HCT116 (cell line): ENCODE results near the gene APBA2. TPM values are rescaled to one million over a fixed set of nuclear protein-coding genes. Genes with fewer than 3 reads are reported as not detected.

Source experiments
- ATAC-seq: fragments of 200-7000 bp; cut with Tn5 transposase; 2 replicates; pipeline ENCODE4 v1.9.1; 2020; ENCODE audit warnings: mild to moderate bottlenecking, moderate library complexity
- BruUV-seq: library from RNA; stranded (reverse); fragments of 400-500 nt; replicated peaks from 2 replicates; lab custom pipeline; 2021; lab: Mats Ljungman, UMichigan
- CTCF ChIA-PET: fragments of 300-600 bp; sonication (Branson Sonifier 250); formaldehyde crosslinking; loops from one replicate; lab custom pipeline; 2021; ENCODE audit warnings: antibody characterized with exemption; lab: Charles Lee
- POLR2A ChIA-PET: fragments of 300-600, 350-600 bp; sonication (Branson Sonifier 250); formaldehyde crosslinking; loops from one replicate; lab custom pipeline; 2021; ENCODE audit warnings: antibody characterized with exemption; lab: Charles Lee
- RAD21 ChIA-PET, 2 experiments: fragments of 300-600 bp; sonication (Branson Sonifier 250); formaldehyde crosslinking; loops; one replicate each; lab custom pipeline; 2023; ENCODE audit warnings: low total read pairs in 2 of 2; ENCODE audit not compliant: uncharacterized antibody in 2 of 2, unreplicated experiment in 2 of 2, low non-redundant PET in 1 of 2; lab: Charles Lee
- DNase-seq: peaks from one replicate; pipeline ENCODE4 v3.0.0-alpha.2; 2010; ENCODE audit warnings: low read depth, low spot score
- H2AFZ ChIP-seq: fragments of 200-600 bp; shearing (Covaris generic), sonication (generic); 2 replicates; pipeline ENCODE4 v1.6.1; 2017; ENCODE audit warnings: low read depth, mixed run types, mixed read lengths, antibody characterized with exemption, low read length; ENCODE audit not compliant: poor library complexity, severe bottlenecking
- H3K27ac ChIP-seq: 2 replicates; pipeline ENCODE4 v1.5.1; 2012; ENCODE audit warnings: low read depth, low read length
- H3K27me3 ChIP-seq: fragments of 200-600 bp; sonication (generic); 2 replicates; pipeline ENCODE4 v1.6.1; 2016; ENCODE audit warnings: mixed run types, low read length, mixed read lengths; ENCODE audit not compliant: insufficient read depth
- H3K36me3 ChIP-seq, 2 experiments: fragments of 200-500 bp in 1 of 2; fragments of 200-600 bp in 1 of 2; sonication (Bioruptor generic) in 1 of 2; sonication (generic) in 1 of 2; 2 replicates each; pipeline versions ENCODE4 v1.5.1 to v1.6.1; 2014 to 2016; ENCODE audit warnings: low read length in 2 of 2, inconsistent platforms in 1 of 2, mixed read lengths in 1 of 2, mixed run types in 1 of 2; ENCODE audit not compliant: insufficient read depth in 2 of 2, control insufficient read depth in 1 of 2
- H3K4me1 ChIP-seq, 2 experiments: fragments of 200-600 bp in 1 of 2; sonication (generic) in 1 of 2; 2 replicates each; pipeline versions ENCODE4 v1.5.1 to v1.6.1; 2012 to 2017; ENCODE audit warnings: low read length in 2 of 2, inconsistent platforms in 1 of 2, mild to moderate bottlenecking in 1 of 2, mixed read lengths in 1 of 2, mixed run types in 1 of 2, moderate library complexity in 1 of 2; ENCODE audit not compliant: insufficient read depth in 2 of 2, control insufficient read depth in 1 of 2
- H3K4me2 ChIP-seq: fragments of 200-600 bp; sonication (generic); 2 replicates; pipeline ENCODE4 v1.6.1; 2017; ENCODE audit warnings: mixed run types, low read length, mixed read lengths
- H3K4me3 ChIP-seq, 2 experiments: fragments of 200-600 bp in 1 of 2; sonication (generic) in 1 of 2; replicated peaks in 1 of 2; 2 replicates each; pipeline ENCODE4 v1.5.1; 2011 to 2016; ENCODE audit warnings: low read length in 2 of 2, control low read depth in 1 of 2, low read depth in 1 of 2, mild to moderate bottlenecking in 1 of 2, mixed read lengths in 1 of 2, mixed run types in 1 of 2
- H3K79me2 ChIP-seq: fragments of 200-600 bp; sonication (generic); 2 replicates; pipeline ENCODE4 v1.6.1; 2017; ENCODE audit warnings: mild to moderate bottlenecking, mixed run types, low read length, moderate library complexity, mixed read lengths; ENCODE audit not compliant: insufficient read depth
- H3K9ac ChIP-seq: fragments of 200-600 bp; sonication (generic); 2 replicates; pipeline ENCODE4 v1.6.1; 2016; ENCODE audit warnings: low read length, mixed read lengths
- H3K9me2 ChIP-seq: fragments of 200-600 bp; sonication (generic), shearing (Covaris generic); 2 replicates; pipeline ENCODE4 v1.6.1; 2017; ENCODE audit warnings: mixed run types, mild to moderate bottlenecking, moderate library complexity; ENCODE audit not compliant: insufficient read depth
- H3K9me3 ChIP-seq, 2 experiments: fragments of 200-500 bp in 1 of 2; fragments of 200-600 bp in 1 of 2; sonication (Bioruptor generic) in 1 of 2; sonication (generic) in 1 of 2; 2 replicates each; pipeline ENCODE4 v1.6.1; 2014 to 2017; ENCODE audit warnings: low read length in 2 of 2, mixed read lengths in 2 of 2, inconsistent platforms in 1 of 2, low read depth in 1 of 2, mild to moderate bottlenecking in 1 of 2, mixed run types in 1 of 2, moderate library complexity in 1 of 2; ENCODE audit not compliant: control insufficient read depth in 1 of 2, insufficient read depth in 1 of 2
- H4K20me1 ChIP-seq: fragments of 200-600 bp; sonication (generic), shearing (Covaris generic); 2 replicates; pipeline ENCODE4 v1.6.1; 2017; ENCODE audit warnings: mixed run types, mild to moderate bottlenecking, moderate library complexity; ENCODE audit not compliant: insufficient read depth
- EGR1 ChIP-seq: IDR thresholded peaks from 2 replicates; pipeline ENCODE4 v1.6.1; 2012; ENCODE audit warnings: low read depth
- ELF1 ChIP-seq: IDR thresholded peaks from 2 replicates; pipeline ENCODE4 v1.6.1; 2012; ENCODE audit warnings: low read depth, borderline replicate concordance
- EZH2 ChIP-seq: fragments of 200-600 bp; sonication (generic); IDR thresholded peaks from 2 replicates; pipeline ENCODE4 v1.6.1; 2017; ENCODE audit warnings: antibody characterized with exemption, mixed run types
- FOSL1 ChIP-seq: IDR thresholded peaks from 2 replicates; pipeline ENCODE4 v1.6.1; 2012; ENCODE audit warnings: low read depth
- JUND ChIP-seq: IDR thresholded peaks from 2 replicates; pipeline ENCODE4 v1.6.1; 2012
- RAD21 ChIP-seq: IDR thresholded peaks from 2 replicates; pipeline ENCODE4 v1.6.1; 2012; ENCODE audit warnings: low read depth, mild to moderate bottlenecking
- SIN3A ChIP-seq: IDR thresholded peaks from 2 replicates; pipeline ENCODE4 v1.6.1; 2012; ENCODE audit warnings: low read depth
- YY1 ChIP-seq: IDR thresholded peaks from 2 replicates; pipeline ENCODE4 v1.6.1; 2011; ENCODE audit warnings: low read length, low read depth, moderate library complexity, mild to moderate bottlenecking; ENCODE audit not compliant: insufficient replicate concordance; ENCODE audit errors: extremely low read depth
- ZFX ChIP-seq: fragments of 450-650 bp; IDR thresholded peaks from 2 replicates; pipeline ENCODE4 v1.6.1; 2017
- intact Hi-C: fragments of 100-400 bp; cut with micrococcal nuclease; formaldehyde crosslinking; loops from 2 replicates; pipeline ENCODE4 v1.10.0; 2022
- total RNA-seq: library from RNA; stranded (reverse); gene quantifications from one replicate; pipeline ENCODE4 v1.2.1, GENCODE V29; 2021; ENCODE audit not compliant: unreplicated experiment
- TF ChIP-seq, protein P1 (sequence below): IDR thresholded peaks from 2 replicates; pipeline ENCODE4 v1.6.1; 2012
- TF ChIP-seq, protein P2 (sequence below): IDR thresholded peaks from 2 replicates; pipeline ENCODE4 v1.6.1; 2012
- TF ChIP-seq, protein P3 (sequence below), 3 experiments: fragments of 200-600 bp in 1 of 3; sonication (generic) in 1 of 3; IDR thresholded peaks in 2 of 3; conservative IDR thresholded peaks in 1 of 3; 2 replicates each; pipeline ENCODE4 v1.5.1; 2012 to 2017; ENCODE audit warnings: low read depth in 2 of 3, low read length in 2 of 3, antibody characterized with exemption in 1 of 3, borderline replicate concordance in 1 of 3, control low read depth in 1 of 3, mild to moderate bottlenecking in 1 of 3, mixed read lengths in 1 of 3, mixed run types in 1 of 3, moderate library complexity in 1 of 3; ENCODE audit not compliant: insufficient read depth in 1 of 3
- TF ChIP-seq, protein P4 (sequence below): IDR thresholded peaks from 2 replicates; pipeline ENCODE4 v1.6.1; 2011; ENCODE audit warnings: mild to moderate bottlenecking, low read length, moderate library complexity; ENCODE audit not compliant: insufficient replicate concordance; ENCODE audit errors: extremely low read depth

The APBA2 gene
- total RNA-seq, 1 experiment from 2014 or later: 0.47 TPM

DNA sequence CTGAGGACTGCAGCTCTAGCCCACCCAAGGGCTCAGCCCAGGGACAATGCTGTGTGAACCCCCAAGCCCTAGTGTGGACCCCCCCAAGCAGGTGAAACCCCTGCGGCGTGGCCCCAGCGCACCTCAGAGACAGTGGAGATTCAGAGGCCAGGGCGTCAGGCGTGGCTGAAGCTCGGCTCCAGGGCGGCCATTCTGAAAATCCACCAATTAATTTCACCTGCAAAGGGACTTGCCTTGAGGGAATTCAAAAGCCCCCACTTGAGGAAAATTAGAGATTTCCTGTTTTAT, 235.5 kb downstream of the APBA2 start:
- Histone ChIP-seq H3K79me2 (no peaks in the 10 kb centered on the region), H3K4me1 (peaks cover 18 to 26% of the 10 kb centered on the region in 2 experiments), H3K27me3 (no peaks in the 10 kb centered on the region), H3K36me3 (no peaks in the 10 kb centered on the region), H3K9ac (no peak overlapping the region), H2AFZ (no peak overlapping the region), H3K9me3 (no peaks in the 10 kb centered on the region), H4K20me1 (no peaks in the 10 kb centered on the region), H3K4me2 (no peak overlapping the region), H3K9me2 (no peaks in the 10 kb centered on the region), H3K27ac (no peak overlapping the region), H3K4me3 (no peak overlapping the region)
- RAD21 ChIA-PET: no interaction called here
- DNase-seq: no peak
- intact Hi-C loops: no loop called here
- no TSS peak for BruUV-seq
- ATAC-seq: no peak
- TF ChIP-seq RAD21: no peak
- TF ChIP-seq, protein P1, sequence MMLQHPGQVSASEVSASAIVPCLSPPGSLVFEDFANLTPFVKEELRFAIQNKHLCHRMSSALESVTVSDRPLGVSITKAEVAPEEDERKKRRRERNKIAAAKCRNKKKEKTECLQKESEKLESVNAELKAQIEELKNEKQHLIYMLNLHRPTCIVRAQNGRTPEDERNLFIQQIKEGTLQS: no peak
- TF ChIP-seq SIN3A: no peak
- CTCF ChIA-PET: interaction anchor here (1.5 to 1.7 kb wide), 2 partner anchors 17 to 19 kb away, joined by 4 to 7 read pairs; no protein-coding TSS in a partner anchor
- POLR2A ChIA-PET: no interaction called here

DNA sequence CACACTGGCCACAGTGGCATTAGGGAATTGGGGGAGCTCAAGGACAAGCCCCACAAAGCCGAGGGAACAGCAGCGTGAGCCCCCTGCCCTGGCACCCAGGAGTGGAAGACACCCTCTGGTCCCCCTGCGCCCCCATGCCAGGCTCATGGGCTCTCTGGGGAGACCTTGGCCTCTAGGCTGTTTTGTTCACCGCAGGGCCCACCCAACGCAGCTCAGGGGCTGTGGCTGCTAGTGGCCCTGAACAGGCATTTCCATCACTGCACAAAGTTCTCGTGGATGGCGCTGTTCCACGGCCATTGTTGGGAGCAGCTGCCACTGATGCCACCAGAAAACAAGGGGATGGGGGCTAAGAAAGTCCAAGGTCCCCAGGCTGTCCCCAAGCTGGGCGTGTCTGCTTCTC, 236.1 kb downstream of the APBA2 start:
- ChIA-PET RAD21 (no interaction called here), POLR2A (no interaction called here), CTCF (interaction anchor here (1.5 to 1.7 kb wide), 2 partner anchors 18 to 20 kb away, joined by 4 to 7 read pairs; no protein-coding TSS in a partner anchor)
- Histone ChIP-seq H3K79me2 (no peaks in the 10 kb centered on the region), H3K9me2 (no peaks in the 10 kb centered on the region), H3K4me3 (no peak overlapping the region), H4K20me1 (no peaks in the 10 kb centered on the region), H3K36me3 (no peaks in the 10 kb centered on the region), H2AFZ (no peak overlapping the region), H3K4me2 (no peak overlapping the region), H3K27ac (no peak overlapping the region), H3K9ac (no peak overlapping the region), H3K27me3 (no peaks in the 10 kb centered on the region; the same call in 1 of the 2 replicates), H3K9me3 (no peaks in the 10 kb centered on the region), H3K4me1 (peaks cover 18 to 26% of the 10 kb centered on the region in 2 experiments)
- ATAC-seq (no peak), DNase-seq (no peak)
- no TSS peak for BruUV-seq
- intact Hi-C loops: no loop called here
- TF ChIP-seq JUND (no peak), EGR1 (no peak), EZH2 (no peak), FOSL1 (no peak), YY1 (no peak), ELF1 (no peak), SIN3A (no peak), ZFX (no peak), RAD21 (no peak)
- TF ChIP-seq, protein P2, sequence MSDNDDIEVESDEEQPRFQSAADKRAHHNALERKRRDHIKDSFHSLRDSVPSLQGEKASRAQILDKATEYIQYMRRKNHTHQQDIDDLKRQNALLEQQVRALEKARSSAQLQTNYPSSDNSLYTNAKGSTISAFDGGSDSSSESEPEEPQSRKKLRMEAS: no peak
- TF ChIP-seq, protein P3, sequence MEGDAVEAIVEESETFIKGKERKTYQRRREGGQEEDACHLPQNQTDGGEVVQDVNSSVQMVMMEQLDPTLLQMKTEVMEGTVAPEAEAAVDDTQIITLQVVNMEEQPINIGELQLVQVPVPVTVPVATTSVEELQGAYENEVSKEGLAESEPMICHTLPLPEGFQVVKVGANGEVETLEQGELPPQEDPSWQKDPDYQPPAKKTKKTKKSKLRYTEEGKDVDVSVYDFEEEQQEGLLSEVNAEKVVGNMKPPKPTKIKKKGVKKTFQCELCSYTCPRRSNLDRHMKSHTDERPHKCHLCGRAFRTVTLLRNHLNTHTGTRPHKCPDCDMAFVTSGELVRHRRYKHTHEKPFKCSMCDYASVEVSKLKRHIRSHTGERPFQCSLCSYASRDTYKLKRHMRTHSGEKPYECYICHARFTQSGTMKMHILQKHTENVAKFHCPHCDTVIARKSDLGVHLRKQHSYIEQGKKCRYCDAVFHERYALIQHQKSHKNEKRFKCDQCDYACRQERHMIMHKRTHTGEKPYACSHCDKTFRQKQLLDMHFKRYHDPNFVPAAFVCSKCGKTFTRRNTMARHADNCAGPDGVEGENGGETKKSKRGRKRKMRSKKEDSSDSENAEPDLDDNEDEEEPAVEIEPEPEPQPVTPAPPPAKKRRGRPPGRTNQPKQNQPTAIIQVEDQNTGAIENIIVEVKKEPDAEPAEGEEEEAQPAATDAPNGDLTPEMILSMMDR (IDR thresholded peaks at IDR 0.05 in 2 of 3, conservative IDR thresholded peaks at IDR 0.05 in 1 of 3; ENCODE audit: borderline replicate concordance in 1 of 3, insufficient read depth in 1 of 3, low read depth in 2 of 3, low read length in 2 of 3): no peak
- TF ChIP-seq, protein P4, sequence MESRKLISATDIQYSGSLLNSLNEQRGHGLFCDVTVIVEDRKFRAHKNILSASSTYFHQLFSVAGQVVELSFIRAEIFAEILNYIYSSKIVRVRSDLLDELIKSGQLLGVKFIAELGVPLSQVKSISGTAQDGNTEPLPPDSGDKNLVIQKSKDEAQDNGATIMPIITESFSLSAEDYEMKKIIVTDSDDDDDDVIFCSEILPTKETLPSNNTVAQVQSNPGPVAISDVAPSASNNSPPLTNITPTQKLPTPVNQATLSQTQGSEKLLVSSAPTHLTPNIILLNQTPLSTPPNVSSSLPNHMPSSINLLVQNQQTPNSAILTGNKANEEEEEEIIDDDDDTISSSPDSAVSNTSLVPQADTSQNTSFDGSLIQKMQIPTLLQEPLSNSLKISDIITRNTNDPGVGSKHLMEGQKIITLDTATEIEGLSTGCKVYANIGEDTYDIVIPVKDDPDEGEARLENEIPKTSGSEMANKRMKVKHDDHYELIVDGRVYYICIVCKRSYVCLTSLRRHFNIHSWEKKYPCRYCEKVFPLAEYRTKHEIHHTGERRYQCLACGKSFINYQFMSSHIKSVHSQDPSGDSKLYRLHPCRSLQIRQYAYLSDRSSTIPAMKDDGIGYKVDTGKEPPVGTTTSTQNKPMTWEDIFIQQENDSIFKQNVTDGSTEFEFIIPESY: no peak
